ENCODE results near the gene TNS3.

Gene TNS3

DNA sequence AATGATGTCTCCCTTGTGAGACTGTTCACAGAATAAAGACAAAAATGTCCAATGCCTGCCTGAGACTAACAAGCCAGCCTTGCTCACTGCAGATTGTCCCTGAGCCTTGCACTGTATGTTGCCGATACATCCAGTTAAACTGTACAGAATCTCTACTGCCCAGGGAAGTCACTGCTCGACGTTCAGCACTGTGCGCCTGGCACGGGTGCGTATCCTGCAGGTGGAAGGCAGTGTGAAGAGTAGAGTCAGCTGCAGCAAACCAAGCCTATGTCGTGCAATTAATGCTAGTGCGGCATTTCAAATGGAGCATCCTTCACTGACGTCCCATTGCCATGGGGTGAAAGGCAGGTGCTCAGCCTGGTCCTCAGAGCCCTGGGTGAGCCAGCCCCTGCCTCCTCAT, 132.9 kb downstream of the TNS3 start:
- DNase-seq (ENCODE audit: low read depth), result no peak
- TF ChIP-seq, protein P1, sequence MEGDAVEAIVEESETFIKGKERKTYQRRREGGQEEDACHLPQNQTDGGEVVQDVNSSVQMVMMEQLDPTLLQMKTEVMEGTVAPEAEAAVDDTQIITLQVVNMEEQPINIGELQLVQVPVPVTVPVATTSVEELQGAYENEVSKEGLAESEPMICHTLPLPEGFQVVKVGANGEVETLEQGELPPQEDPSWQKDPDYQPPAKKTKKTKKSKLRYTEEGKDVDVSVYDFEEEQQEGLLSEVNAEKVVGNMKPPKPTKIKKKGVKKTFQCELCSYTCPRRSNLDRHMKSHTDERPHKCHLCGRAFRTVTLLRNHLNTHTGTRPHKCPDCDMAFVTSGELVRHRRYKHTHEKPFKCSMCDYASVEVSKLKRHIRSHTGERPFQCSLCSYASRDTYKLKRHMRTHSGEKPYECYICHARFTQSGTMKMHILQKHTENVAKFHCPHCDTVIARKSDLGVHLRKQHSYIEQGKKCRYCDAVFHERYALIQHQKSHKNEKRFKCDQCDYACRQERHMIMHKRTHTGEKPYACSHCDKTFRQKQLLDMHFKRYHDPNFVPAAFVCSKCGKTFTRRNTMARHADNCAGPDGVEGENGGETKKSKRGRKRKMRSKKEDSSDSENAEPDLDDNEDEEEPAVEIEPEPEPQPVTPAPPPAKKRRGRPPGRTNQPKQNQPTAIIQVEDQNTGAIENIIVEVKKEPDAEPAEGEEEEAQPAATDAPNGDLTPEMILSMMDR (conservative IDR thresholded peaks at IDR 0.05; ENCODE audit: low read depth, low read length), result no peak
- H3K4me3 ChIP-seq (ENCODE audit: low read depth, low read length), result no peak overlapping the region

GRCh38 chr7:47447621-47448349, 134.1 kb downstream of the TNS3 start:
- DNase-seq (ENCODE audit: low read depth), result no peak
- TF ChIP-seq, protein P1 (conservative IDR thresholded peaks at IDR 0.05; ENCODE audit: low read depth, low read length), result no peak
- H3K4me3 ChIP-seq (ENCODE audit: low read depth, low read length), result no peak overlapping the region

DNA sequence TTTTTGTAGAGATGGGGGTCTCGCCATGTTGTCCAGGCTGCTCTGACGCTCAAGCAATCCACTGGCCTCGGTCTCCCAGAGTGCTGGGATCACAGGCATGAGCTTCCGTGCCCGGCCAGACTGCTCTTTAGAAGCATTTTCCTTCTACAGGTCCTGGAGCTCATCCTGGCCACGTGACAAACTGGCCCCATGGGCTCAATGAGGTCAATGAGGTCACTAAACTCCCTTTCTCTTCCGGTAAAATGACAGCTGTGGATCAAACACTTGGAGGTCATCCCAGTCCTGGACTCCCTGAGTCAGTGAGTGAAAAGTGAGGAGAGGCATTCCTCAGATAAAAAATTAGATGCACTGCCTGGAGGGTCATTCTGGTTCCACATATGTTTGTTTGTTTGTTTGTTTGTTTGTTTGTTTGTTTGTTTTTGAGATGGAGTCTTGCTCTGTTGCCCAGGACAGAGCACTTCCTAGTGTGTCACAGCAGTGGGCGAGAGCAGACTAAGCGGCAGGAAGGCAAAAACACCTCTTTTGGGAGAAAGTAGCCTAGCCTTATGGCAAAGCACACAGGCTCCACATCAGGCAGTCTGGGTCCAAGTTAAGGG, 134.9 kb downstream of the TNS3 start:
- no peak overlapping the region for H3K4me3 ChIP-seq (ENCODE audit: low read depth, low read length)
- TF ChIP-seq, protein P1 (conservative IDR thresholded peaks at IDR 0.05; ENCODE audit: low read depth, low read length), result no peak
- no peak for DNase-seq (ENCODE audit: low read depth)

- no peak overlapping the region for H3K4me3 ChIP-seq (ENCODE audit: low read depth, low read length)
- DNase-seq (ENCODE audit: low read depth), result peak; percentile 61
- TF ChIP-seq, protein P1 (conservative IDR thresholded peaks at IDR 0.05; ENCODE audit: low read depth, low read length), result peak; percentile 80
Observed at GRCh38 chr7:47444376-47445098, 137.4 kb downstream of the TNS3 start.

DNA sequence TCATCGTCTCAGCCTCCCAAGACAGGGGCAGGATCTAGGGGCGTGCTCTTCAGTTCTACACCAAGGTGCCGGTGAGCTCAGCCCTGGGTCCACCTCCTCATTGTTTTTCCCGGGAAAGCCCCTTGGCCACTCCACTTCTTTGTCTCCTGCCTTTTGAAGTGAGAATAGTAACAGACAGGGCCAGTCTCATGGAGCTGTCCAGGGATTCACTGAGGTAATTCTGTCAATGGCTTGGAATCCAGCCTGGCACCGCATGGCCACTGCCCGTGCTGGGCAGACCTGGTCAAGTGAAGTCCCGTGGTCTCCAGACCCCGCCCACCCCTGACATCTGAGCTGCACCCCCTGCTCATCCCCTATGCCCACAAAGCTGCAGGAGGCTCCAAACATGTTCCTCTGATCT, 138.9 kb downstream of the TNS3 start:
- no peak for DNase-seq (ENCODE audit: low read depth)
- H3K4me3 ChIP-seq (ENCODE audit: low read depth, low read length), result no peak overlapping the region
- TF ChIP-seq, protein P1 (conservative IDR thresholded peaks at IDR 0.05; ENCODE audit: low read depth, low read length), result no peak

DNA sequence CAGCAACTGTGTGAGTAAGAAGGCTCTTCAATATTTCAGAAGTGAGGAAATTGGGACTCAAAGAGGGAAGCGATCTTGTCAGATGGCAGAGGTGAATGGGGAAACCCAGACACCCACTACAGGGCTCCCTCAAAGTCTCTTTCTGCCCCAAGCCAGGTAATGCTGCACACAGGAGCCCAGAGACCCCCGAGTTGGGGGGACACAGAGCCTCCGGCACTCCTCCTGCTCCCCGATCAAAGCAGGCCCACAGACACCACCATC, 139.4 kb downstream of the TNS3 start:
- no peak overlapping the region for H3K4me3 ChIP-seq (ENCODE audit: low read depth, low read length)
- no peak for DNase-seq (ENCODE audit: low read depth)
- TF ChIP-seq, protein P1 (conservative IDR thresholded peaks at IDR 0.05; ENCODE audit: low read depth, low read length), result no peak

Measured in choroid plexus epithelial cell (primary cell).